ENCODE data around the gene FNIP2.

- TF ChIP-seq CTCF (IDR thresholded peaks at IDR 0.05) (no peak), POLR2AphosphoS5 (IDR thresholded peaks at IDR 0.05) (no peak), POLR2A (IDR thresholded peaks at IDR 0.05) (no peak)
Observed at GRCh38 chr4:158807691-158808090, 38.9 kb downstream of the FNIP2 start.
